GM23248 (cell line): Measurements from ENCODE around the gene EFEMP2. TPM values are rescaled to one million over a fixed set of nuclear protein-coding genes. Genes with fewer than 3 reads are reported as not detected.
"Not testable (repeated sequence)": the region's sequence is repeated elsewhere in the genome, so short reads cannot be mapped to it uniquely, and the experiment has no call there.

Experiments used
- DNase-seq: peaks from one replicate; pipeline ENCODE4 v3.0.0-alpha.2; 2015
- H2AFZ ChIP-seq: fragments of 200-600 bp; sonication (generic); 2 replicates; pipeline ENCODE4 v1.6.1; 2016; ENCODE audit warnings: antibody characterized with exemption
- H3F3A ChIP-seq: fragments of 200-600 bp; sonication (generic); 2 replicates; pipeline ENCODE4 v1.6.1; 2016; ENCODE audit warnings: mild to moderate bottlenecking, antibody characterized with exemption, mixed run types; ENCODE audit not compliant: insufficient read depth
- H3K27ac ChIP-seq: fragments of 200-600 bp; sonication (generic); 2 replicates; pipeline ENCODE4 v1.5.1; 2016; ENCODE audit warnings: mild to moderate bottlenecking
- H3K27me3 ChIP-seq: fragments of 200-600 bp; sonication (generic); replicated peaks from 2 replicates; pipeline ENCODE4 v1.6.1; 2016; ENCODE audit warnings: mild to moderate bottlenecking; ENCODE audit not compliant: insufficient read depth
- H3K36me3 ChIP-seq: fragments of 200-600 bp; sonication (generic); 2 replicates; pipeline ENCODE4 v1.6.1; 2016; ENCODE audit warnings: low read depth, mild to moderate bottlenecking
- H3K4me1 ChIP-seq: fragments of 200-600 bp; sonication (generic); 2 replicates; pipeline ENCODE4 v1.6.1; 2016; ENCODE audit warnings: mild to moderate bottlenecking; ENCODE audit not compliant: insufficient read depth
- H3K4me2 ChIP-seq: fragments of 200-600 bp; sonication (generic); one replicate; pipeline ENCODE4 v1.6.1; 2016; ENCODE audit warnings: mild to moderate bottlenecking; ENCODE audit not compliant: unreplicated experiment
- H3K4me3 ChIP-seq: fragments of 200-600 bp; sonication (generic); 2 replicates; pipeline ENCODE4 v1.5.1; 2016; ENCODE audit warnings: mild to moderate bottlenecking
- H3K79me2 ChIP-seq: fragments of 200-600 bp; sonication (generic); 2 replicates; pipeline ENCODE4 v1.6.1; 2016; ENCODE audit warnings: mild to moderate bottlenecking; ENCODE audit not compliant: insufficient read depth
- H3K9ac ChIP-seq: fragments of 200-600 bp; sonication (generic); 2 replicates; pipeline ENCODE4 v1.6.1; 2016; ENCODE audit warnings: mild to moderate bottlenecking
- H3K9me2 ChIP-seq: fragments of 200-600 bp; sonication (generic); 2 replicates; pipeline ENCODE4 v1.6.1; 2016; ENCODE audit warnings: mixed run types, mild to moderate bottlenecking, moderate library complexity; ENCODE audit not compliant: insufficient read depth
- H3K9me3 ChIP-seq: fragments of 200-600 bp; sonication (generic); one replicate; pipeline ENCODE4 v1.6.1; 2017; ENCODE audit warnings: low read depth
- H4K20me1 ChIP-seq: fragments of 200-600 bp; sonication (generic); 2 replicates; pipeline ENCODE4 v1.6.0; 2016; ENCODE audit not compliant: insufficient read depth
- EZH2 ChIP-seq: fragments of 200-600 bp; sonication (generic); IDR thresholded peaks from 2 replicates; pipeline ENCODE4 v1.6.1; 2018; ENCODE audit warnings: antibody characterized with exemption, mild to moderate bottlenecking; ENCODE audit not compliant: insufficient read depth, poor library complexity, severe bottlenecking
- EZH2phosphoT487 ChIP-seq: fragments of 200-600 bp; sonication (generic); IDR thresholded peaks from 2 replicates; pipeline ENCODE4 v1.6.1; 2018; ENCODE audit warnings: antibody characterized with exemption, moderate library complexity, mild to moderate bottlenecking, low read depth; ENCODE audit not compliant: insufficient read depth
- WGBS, 2 experiments: methylation state at CpG; one replicate each; pipeline ENCODE4 v1.1.6; 2015 to 2017; ENCODE audit warnings: low lambda C conversion rate in 2 of 2, low coverage in 1 of 2; ENCODE audit errors: missing lambda C conversion rate in 2 of 2; 5-methylcytosine and 5-hydroxymethylcytosine counted together
- in situ Hi-C: fragments of 300-500 bp; cut with MboI; formaldehyde crosslinking; loops from 2 replicates; pipeline ENCODE4 v1.15.0; 2020
- polyA plus RNA-seq: library from polyadenylated mRNA; unstranded; fragments of >200 nt; fragmentation: Nextera tagmentation; extraction: Ambion mirVana; gene quantifications from 2 replicates; pipeline ENCODE4 v1.2.1, GENCODE V29; 2016
- total RNA-seq: library from RNA; depleted of rRNA; stranded (reverse); fragments of >200 nt; shearing (Covaris generic); gene quantifications from 2 replicates; pipeline ENCODE4 v1.2.3, GENCODE V29; 2014

Gene EFEMP2
- total and polyA plus RNA-seq, 2 experiments from 2014 or later, result 308 to 520 TPM

DNA sequence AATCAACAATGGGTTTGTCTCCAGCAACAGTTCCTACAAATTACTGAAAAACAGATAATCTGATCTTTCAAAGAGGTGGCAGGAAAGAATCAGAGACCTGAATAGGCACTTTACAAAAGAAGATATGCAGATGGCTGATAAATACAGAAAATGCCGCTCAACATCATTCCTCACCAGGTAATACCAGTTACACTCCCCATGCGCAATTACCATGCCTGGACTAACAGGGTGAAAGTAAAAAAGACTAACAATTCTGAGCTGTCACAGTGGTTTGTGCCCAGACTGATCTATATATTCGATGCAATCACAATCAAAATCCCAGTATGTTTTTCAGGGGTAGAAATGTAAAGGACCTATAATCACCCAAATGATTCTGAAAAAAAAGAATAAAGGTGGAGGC is 28.8 kb downstream of the EFEMP2 start:
- Histone ChIP-seq H3F3A (no peaks in the 10 kb centered on the region), H4K20me1 (no peaks in the 10 kb centered on the region), H3K4me2 (no peak overlapping the region), H3K9me2 (no peaks in the 10 kb centered on the region), H3K9ac (no peak overlapping the region), H3K4me3 (no peak overlapping the region), H2AFZ (no peak overlapping the region), H3K36me3 (no peaks in the 10 kb centered on the region), H3K27ac (no peak overlapping the region), H3K4me1 (no peaks in the 10 kb centered on the region), H3K27me3 (no peaks in the 10 kb centered on the region), H3K9me3 (no peaks in the 10 kb centered on the region), H3K79me2 (no peaks in the 10 kb centered on the region)
- no peak for TF ChIP-seq EZH2
- TF ChIP-seq EZH2phosphoT487, result no peak
- 89 to 90% methylated on average over 3 of the region's 3 CpGs for WGBS, 2 experiments
- in situ Hi-C loops, result no loop called here
- DNase-seq, result no peak

GRCh38 chr11:65842144-65842543 is 30.5 kb downstream of the EFEMP2 start:
- in situ Hi-C loops, result no loop called here
- H3K79me2 ChIP-seq, result no peaks in the 10 kb centered on the region
- no peaks in the 10 kb centered on the region for H3K4me1 ChIP-seq
- H3K4me3 ChIP-seq, result no peak overlapping the region
- 85 to 88% methylated on average over 3 to 4 of the region's 4 CpGs for WGBS, 2 experiments
- no peaks in the 10 kb centered on the region for H3K9me3 ChIP-seq
- H3K27ac ChIP-seq, result no peak overlapping the region
- no peak overlapping the region for H3K4me2 ChIP-seq
- H2AFZ ChIP-seq, result no peak overlapping the region
- TF ChIP-seq EZH2, result no peak
- TF ChIP-seq EZH2phosphoT487, result no peak
- H3K9me2 ChIP-seq, result no peaks in the 10 kb centered on the region
- H3K36me3 ChIP-seq, result no peaks in the 10 kb centered on the region
- H3K9ac ChIP-seq, result no peak overlapping the region
- peaks cover 5% of the 10 kb centered on the region; the same call in 1 of the 2 replicates for H3F3A ChIP-seq
- H4K20me1 ChIP-seq, result no peaks in the 10 kb centered on the region
- no peak for DNase-seq
- H3K27me3 ChIP-seq, result no peaks in the 10 kb centered on the region

- Histone ChIP-seq H3K36me3 (no peaks in the 10 kb centered on the region), H3F3A (peaks cover 23% of the 10 kb centered on the region), H3K79me2 (no peaks in the 10 kb centered on the region), H2AFZ (peak overlapping the region; percentile 96), H3K27ac (no peak overlapping the region), H4K20me1 (no peaks in the 10 kb centered on the region), H3K4me2 (peak overlapping the region; percentile 90), H3K4me1 (0 out of 2 replicates have a peak, but pooled peaks cover 4% of the 10 kb centered on the region), H3K9me3 (no peaks in the 10 kb centered on the region), H3K27me3 (no peaks in the 10 kb centered on the region), H3K4me3 (peak overlapping the region; percentile 73), H3K9me2 (no peaks in the 10 kb centered on the region), H3K9ac (peak overlapping the region; percentile 67)
- in situ Hi-C loops, result no loop called here
- WGBS, 2 experiments, result 0 to 6% methylated on average over 6 of the region's 6 CpGs
- TF ChIP-seq EZH2phosphoT487, result no peak
- no peak for TF ChIP-seq EZH2
- DNase-seq, result no peak
Observed at GRCh38 chr11:65834202-65834601, 38.4 kb downstream of the EFEMP2 start.

GRCh38 chr11:65833297-65834030 is 39.1 kb downstream of the EFEMP2 start, which contains the start of gene SNX32:
TSS of gene SNX32 (plus strand) at chr11:65833963. CDS start at chr11:65834066, 103 bp downstream.
- H3K9me2 ChIP-seq, result no peaks in the 10 kb centered on the region
- WGBS, 2 experiments, result 3 to 6% methylated on average over 53 to 62 of the region's 63 CpGs
- peak; percentile 97 for DNase-seq
- in situ Hi-C loops, result no loop called here
- no peaks in the 10 kb centered on the region for H4K20me1 ChIP-seq
- peaks cover 23% of the 10 kb centered on the region for H3F3A ChIP-seq
- H2AFZ ChIP-seq, result peak within 1 kb of the TSS; percentile 96
- TF ChIP-seq EZH2, result no peak
- no peak for TF ChIP-seq EZH2phosphoT487
- H3K4me2 ChIP-seq, result peak within 1 kb of the TSS; percentile 90
- H3K4me1 ChIP-seq, result 0 out of 2 replicates have a peak, but pooled peaks cover 4% of the 10 kb centered on the region
- H3K36me3 ChIP-seq, result no peaks in the 10 kb centered on the region
- no peak within 1 kb of the TSS for H3K27ac ChIP-seq
- peak within 1 kb of the TSS; percentile 73 for H3K4me3 ChIP-seq
- H3K9ac ChIP-seq, result peak within 1 kb of the TSS; percentile 67
- H3K9me3 ChIP-seq, result no peaks in the 10 kb centered on the region
- no peaks in the 10 kb centered on the region for H3K79me2 ChIP-seq
- H3K27me3 ChIP-seq, result no peaks in the 10 kb centered on the region

GRCh38 chr11:65832231-65832630 is 40.4 kb downstream of the EFEMP2 start:
- H2AFZ ChIP-seq, in situ Hi-C loops, H3K79me2 ChIP-seq, H3K4me1 ChIP-seq, H3K27me3 ChIP-seq, DNase-seq, H3K9me3 ChIP-seq, H3K36me3 ChIP-seq, H3K9ac ChIP-seq, H3K4me3 ChIP-seq, H3K27ac ChIP-seq, H3K9me2 ChIP-seq, H3K4me2 ChIP-seq, H4K20me1 ChIP-seq: not testable (repeated sequence)
- peaks cover 18% of the 10 kb centered on the region for H3F3A ChIP-seq
